CD4-positive, alpha-beta T cell treated with Interleukin-15 for 1 hour (primary cell): ENCODE data around the gene GALNT6.
"Not testable (repeated sequence)": the region's sequence is repeated elsewhere in the genome, so short reads cannot be mapped to it uniquely, and the experiment has no call there.

Experiments used
- DNase-seq: peaks from one replicate; pipeline ENCODE4 v3.0.0-alpha.2; 2020

GALNT6 gene

DNA sequence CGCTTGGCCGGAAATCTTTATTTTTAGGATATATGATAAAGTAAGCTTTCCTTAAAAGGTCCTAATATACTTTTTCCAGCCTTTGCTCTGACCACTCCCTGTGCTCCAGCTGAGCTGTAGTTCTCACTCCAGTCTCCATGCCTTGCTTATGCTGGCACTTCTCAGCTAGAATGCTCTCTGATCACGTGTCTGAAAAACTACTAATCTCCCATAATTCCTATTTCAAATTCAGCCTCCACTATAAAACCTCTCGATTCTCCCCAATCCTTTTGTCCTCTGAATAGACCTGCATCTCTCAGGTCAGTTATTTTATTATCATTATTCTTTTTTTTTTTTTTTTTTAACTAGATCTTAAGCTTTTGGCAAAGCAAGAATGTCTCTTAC, 70.9 kb downstream of the GALNT6 start:
- DNase-seq: no peak

- peak; percentile 57 for DNase-seq
Observed at GRCh38 chr12:51318846-51319599, 72.2 kb downstream of the GALNT6 start.

DNA sequence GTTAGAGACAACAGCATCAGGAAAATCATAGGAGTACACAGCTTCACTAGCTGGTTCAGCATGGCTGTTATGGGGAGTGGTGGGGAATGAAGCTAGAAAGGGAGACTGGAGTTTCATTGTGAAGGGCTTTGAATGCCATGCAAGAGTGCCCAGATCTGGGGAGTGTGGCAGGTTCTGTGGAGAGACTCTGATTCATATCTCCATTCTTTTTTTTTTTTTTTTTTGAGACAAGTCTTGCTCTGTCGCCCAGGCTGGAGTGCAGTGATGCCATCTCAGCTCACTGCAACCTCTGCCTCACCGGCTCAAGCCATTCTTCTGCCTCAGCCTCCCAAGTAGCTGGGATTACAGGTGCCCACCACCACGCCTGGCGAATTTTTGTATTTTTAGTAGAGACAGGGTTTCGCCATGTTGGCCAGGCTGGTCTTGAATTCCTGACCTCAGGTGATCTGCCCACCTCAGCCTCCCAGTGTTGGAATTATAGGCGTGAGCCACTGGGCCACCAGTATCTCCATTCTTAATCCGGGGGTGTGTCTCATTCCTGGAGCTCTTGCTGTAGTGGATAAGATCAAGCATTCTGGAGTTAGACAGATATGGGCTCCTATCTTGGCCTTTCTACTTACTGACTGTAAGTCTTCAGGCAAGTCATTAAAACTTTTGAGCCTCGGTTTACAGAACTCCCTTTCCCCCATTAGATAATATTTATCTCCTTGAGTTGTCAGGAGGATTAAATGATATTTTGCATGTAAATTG, 73.0 kb downstream of the GALNT6 start:
- DNase-seq: not testable (repeated sequence)

- no peak for DNase-seq
Observed at GRCh38 chr12:51311389-51311788, 79.8 kb downstream of the GALNT6 start.

DNA sequence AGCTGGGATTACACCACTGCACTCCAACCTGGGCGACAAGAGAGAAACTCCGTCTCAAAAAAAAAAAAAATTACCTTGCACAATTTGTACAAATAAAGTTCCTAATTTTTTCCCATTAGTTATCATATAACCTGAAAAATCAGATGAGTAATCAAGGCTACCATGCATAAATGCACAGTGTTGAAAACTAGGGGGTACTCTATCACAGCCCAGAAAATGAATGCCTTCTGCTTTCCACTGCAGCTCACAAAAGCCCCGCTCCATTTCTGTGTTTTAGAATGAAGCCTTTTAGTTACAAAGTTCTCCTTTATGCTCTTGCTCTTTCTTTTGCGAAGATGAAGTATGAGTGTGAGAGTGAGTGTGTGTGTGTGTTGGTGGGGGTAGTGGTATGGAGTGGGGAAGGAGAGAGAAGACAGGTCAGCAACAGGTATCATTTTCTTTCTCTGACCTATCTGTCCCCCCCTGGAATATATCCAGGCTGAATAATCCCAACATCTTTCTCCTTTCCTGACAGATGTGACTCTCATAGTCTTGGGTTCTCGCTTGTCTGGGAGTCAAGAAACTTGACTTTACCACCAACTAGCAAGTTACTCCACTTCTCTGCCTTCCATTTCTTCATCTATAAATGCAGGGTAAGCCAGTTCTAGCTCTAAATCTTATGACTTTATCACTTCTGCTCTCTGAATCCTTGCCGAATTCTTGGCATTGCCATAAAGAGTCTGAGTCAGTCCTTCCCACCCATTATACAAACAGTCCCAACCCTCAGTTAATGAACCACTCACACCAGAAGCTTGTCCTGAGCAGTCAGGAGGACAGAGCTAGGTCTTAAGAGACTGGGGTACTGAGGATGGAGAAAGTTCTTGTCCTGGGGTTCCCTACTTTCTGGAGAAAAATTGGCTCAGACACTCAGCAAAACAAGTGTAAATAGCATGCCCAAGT, 83.3 kb downstream of the GALNT6 start:
- no peak for DNase-seq

GRCh38 chr12:51306507-51306906, 84.7 kb downstream of the GALNT6 start:
- no peak for DNase-seq
